Inferior parietal cortex (tissue), 1 donor: ENCODE results near the gene RAB33B.
A peak's percentile ranks its signal among the peaks of the same experiment; 100 is the strongest.
"Not testable (repeated sequence)": the region's sequence is repeated elsewhere in the genome, so short reads cannot be mapped to it uniquely, and the experiment has no call there.

ENCODE experiments used
- DNase-seq: peaks from one replicate; pipeline ENCODE4 v3.0.0-alpha.2; 2016; ENCODE audit errors: extremely low spot score

Gene RAB33B

GRCh38 chr4:139461022-139461628 lies 7.2 kb downstream of the RAB33B start:
- DNase-seq, result no peak

DNA sequence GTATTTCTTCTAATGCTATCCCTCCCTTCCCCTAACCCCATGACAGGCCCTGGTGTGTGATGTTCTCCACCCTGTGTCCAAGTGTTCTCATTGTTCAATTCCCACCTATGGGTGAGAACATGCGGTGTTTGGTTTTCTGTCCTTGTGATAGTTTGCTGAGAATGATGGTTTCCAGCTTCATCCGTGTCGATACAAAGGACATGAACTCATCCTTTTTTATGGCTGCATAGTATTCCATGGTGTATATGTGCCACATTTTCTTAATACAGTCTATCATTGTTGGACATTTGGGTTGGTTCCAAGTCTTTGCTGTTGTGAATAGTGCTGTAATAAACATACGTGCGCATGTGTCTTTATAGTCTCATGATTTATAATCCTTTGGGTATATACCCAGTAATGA lies 10.6 kb downstream of the RAB33B start:
- DNase-seq, result not testable (repeated sequence)

DNA sequence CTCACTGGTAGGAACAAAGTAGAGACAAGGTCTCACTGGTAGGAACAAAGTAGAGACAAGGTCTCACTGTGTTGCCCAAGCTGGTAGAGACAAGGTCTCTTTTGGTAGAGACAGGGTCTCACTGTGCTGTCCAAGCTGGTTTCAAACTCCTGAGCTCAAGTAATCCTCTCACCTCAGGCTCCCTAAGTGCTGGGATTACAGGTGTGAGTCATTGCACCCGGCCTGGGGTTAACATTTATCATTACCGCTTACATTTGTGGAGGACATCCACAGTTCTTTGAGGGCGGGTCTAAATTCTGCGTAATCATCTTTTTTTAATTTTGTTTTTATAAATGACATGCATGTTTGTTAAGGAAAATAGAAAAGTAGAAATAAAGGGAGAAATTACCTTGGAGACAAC lies 12.0 kb downstream of the RAB33B start:
- no peak for DNase-seq

DNA sequence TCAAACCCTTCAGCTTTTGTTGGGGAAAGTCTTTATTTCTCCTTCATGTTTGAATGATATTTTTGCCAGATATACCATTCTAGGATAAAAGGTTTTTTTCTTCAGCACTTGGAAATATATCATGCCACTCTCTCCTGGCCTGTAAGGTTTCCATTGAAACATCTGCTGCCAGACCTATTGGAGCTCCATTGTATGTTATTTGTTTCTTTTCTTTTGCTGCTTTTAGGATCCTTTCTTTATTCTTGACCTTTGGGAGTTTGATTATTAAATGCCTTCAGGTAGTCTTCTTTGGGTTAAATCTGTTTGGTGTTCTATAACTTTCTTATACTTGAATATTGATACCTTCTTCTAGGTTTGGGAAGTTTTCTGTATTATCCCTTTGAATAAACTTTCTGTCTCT lies 14.8 kb downstream of the RAB33B start:
- DNase-seq, result not testable (repeated sequence)

DNA sequence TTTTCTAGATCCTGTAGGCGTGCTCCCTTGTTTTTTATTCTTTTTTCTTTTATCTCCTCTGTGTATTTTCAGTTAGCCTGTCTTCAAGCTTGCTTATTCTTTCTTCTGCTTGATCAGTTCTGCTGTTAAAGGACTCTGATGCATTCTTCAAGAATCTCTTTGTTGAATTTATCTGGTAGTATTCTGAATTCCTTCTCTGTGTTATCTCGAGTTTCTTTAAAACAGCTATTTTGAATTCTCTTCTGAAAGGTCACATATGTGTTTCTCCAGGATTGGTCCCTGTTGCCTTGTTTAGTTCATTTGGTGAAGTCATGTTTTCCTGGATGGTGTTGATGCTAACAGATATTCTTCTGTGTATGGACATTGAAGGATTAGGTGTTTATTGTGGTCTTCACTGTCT lies 15.3 kb downstream of the RAB33B start:
- DNase-seq, result no peak

GRCh38 chr4:139469869-139470268 lies 15.9 kb downstream of the RAB33B start:
- DNase-seq, result no peak

DNA sequence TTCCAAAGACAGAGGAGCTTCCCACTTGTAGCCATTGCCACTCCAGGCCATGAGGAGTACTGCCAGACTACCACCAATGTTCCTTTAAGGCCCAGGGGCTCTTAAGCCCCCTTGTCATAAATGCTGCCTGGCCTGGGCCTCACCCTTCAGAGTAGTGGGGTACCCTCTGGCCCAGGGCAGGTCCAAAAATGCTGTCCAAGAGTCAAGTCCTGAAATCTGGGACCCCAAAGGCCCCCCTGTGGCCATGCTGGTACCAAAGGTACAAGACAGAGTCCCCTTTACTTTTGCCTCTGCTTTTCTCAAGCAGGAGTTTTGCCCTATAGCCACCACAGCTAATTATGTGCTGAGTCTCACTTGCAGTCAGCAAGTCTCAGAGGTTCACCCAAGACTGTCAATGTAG lies 16.4 kb downstream of the RAB33B start:
- no peak for DNase-seq

GRCh38 chr4:139470997-139471665 lies 17.2 kb downstream of the RAB33B start:
- DNase-seq, result no peak

GRCh38 chr4:139472852-139473251 lies 18.9 kb downstream of the RAB33B start:
- no peak for DNase-seq

- DNase-seq, result no peak
These were observed 22.4 kb downstream of the RAB33B start for GRCh38 chr4:139476363-139476762.

- no peak for DNase-seq
These were observed 27.5 kb downstream of the RAB33B start for GRCh38 chr4:139481465-139481864.

GRCh38 chr4:139483000-139483399 lies 29.1 kb downstream of the RAB33B start:
- peak; percentile 28 for DNase-seq

DNA sequence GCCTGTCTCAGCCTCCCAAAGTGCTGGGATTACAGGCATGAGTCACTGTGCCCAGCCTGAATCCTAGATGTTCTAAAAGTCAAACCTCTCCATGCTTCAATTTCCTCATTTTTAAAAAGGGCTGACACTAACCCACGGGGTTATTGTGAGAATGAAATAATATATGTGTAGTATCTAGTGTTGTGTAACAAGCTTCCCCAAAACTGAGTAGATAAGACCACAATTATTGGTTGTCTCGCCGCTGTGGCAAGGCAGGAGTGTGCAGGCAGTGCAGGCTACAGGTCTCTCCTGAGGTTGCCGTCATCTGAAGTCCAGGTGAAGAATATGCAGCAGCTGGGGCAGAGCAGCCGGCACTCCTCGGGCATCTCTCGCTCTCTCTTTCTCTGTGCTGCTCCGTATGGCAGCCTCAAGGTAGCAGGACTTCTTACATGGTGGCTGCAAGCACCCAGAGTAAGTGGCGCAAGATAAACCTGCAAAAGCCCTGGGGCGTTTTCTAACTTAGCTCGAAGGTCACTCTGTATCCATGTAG lies 30.9 kb downstream of the RAB33B start:
- DNase-seq, result no peak

GRCh38 chr4:139488442-139488841 lies 34.5 kb downstream of the RAB33B start:
- no peak for DNase-seq

- no peak for DNase-seq
These were observed 35.7 kb downstream of the RAB33B start for GRCh38 chr4:139489638-139490037.

GRCh38 chr4:139492429-139492828 lies 38.5 kb downstream of the RAB33B start:
- DNase-seq, result no peak

DNA sequence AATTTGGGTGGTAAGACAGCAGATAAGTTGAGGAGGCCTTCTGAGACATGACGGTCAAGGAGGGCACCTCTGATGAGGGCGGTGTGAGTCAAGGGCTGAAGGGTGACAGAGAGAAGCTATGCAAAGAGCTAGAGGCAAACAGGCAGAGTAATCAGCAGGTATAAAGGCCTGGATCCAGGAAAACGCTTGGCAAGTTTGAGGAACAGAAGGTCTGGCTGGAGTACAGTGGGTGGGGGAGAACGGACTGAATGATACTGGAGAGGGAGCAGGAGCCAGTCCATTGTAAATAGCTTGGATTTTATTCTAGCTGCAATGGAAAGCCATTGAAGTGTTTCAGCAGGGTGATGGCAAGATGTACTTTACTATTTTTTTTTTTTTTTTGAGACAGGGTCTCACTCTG lies 39.3 kb downstream of the RAB33B start:
- DNase-seq, result no peak

DNA sequence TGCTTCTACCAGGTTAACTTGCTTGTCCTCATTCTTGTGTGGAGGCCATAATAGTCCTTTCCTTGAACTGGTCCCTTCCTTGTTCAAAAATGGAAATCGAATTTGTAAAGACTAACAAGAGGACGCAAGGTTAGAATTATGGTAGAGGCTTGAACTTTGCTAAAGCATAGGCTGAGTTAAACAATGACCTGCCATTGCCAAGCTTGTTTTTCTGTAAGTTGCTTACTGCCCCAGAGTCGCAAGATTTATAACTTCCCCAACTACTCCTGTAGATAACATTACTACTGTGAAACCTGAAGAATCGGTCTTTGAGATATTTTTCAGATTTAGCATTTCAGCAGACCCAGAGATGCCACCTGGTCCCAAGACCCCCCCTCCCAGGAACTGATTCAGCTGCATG lies 45.3 kb downstream of the RAB33B start:
- no peak for DNase-seq

GRCh38 chr4:139501117-139501516 lies 47.2 kb downstream of the RAB33B start:
- no peak for DNase-seq

GRCh38 chr4:139501527-139501926 lies 47.6 kb downstream of the RAB33B start:
- no peak for DNase-seq

- no peak for DNase-seq
These were observed 48.3 kb downstream of the RAB33B start for GRCh38 chr4:139501927-139502899.

DNA sequence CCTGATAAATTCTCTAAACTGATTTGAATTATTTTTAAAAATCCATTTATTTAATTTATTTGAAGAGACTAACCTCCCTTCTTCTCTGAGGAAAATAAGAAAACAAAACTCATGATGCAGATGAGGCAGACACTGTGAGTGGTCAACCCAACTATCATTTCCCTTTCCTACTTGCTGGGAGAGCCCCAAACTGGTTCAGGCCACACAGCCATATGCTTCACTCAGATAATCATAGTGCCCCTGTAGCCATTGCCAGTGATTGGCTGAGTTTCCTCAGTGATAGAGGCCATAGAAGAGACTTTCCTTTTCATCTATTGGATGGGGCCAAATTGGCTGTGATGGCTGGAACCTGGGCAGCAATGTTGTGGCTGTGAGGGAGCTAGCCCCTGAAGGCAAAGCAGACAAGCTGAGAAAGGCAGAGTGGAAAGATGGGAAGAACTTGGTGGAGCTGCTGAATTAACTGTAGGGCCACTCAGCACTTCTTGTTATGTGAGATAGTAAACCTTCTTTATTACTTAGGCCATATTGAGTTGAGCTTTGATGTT lies 49.8 kb downstream of the RAB33B start:
- no peak for DNase-seq
